K562 (cell line): ENCODE data around the gene SERPINE2. TPM values are rescaled to one million over a fixed set of nuclear protein-coding genes. Genes with fewer than 3 reads are reported as not detected.

Source experiments
- ATAC-seq: fragments of 200-7000 bp; cut with Tn5 transposase; 3 replicates; pipeline ENCODE4 v1.9.1; 2020; ENCODE audit warnings: moderate library complexity
- BruUV-seq: library from RNA; stranded (reverse); fragments of 400-500 nt; replicated peaks from 2 replicates; lab custom pipeline; 2021; lab: Mats Ljungman, UMichigan
- CTCF ChIA-PET: fragments of 300-600 bp; formaldehyde crosslinking; extraction: SDS; loops from one replicate; lab custom pipeline; 2021; ENCODE audit warnings: low intra/inter-chr PET ratio; lab: Yijun Ruan, JAX
- POLR2A ChIA-PET: fragments of 300-600, 350-650 bp; sonication (Branson Sonifier 250); formaldehyde crosslinking; extraction: SDS; loops from one replicate; lab custom pipeline; 2021; ENCODE audit warnings: antibody characterized with exemption, inconsistent platforms; lab: Yijun Ruan, JAX
- DNase-seq, 4 experiments: peaks; one replicate each; pipeline versions ENCODE4 v3.0.0 to v3.0.0-alpha.2; 2011 to 2018; ENCODE audit warnings: low spot score in 3 of 4, mixed read lengths in 3 of 4; ENCODE audit errors: extremely low read depth in 1 of 4
- FAIRE-seq: peaks from 2 replicates; lab custom pipeline; 2011; peaks lifted over from hg19 to GRCh38; lab: Jason Lieb, UNC
- H2AFZ ChIP-seq: 2 replicates; pipeline ENCODE4 v1.6.0; 2011; ENCODE audit warnings: low read depth, low read length, control low read depth, inconsistent platforms
- H3K27ac ChIP-seq: fragments of 200-600 bp; 3 replicates; pipeline ENCODE4 v1.8.0; 2011; ENCODE audit warnings: low read depth, mild to moderate bottlenecking, control low read depth, inconsistent platforms, low read length, moderate library complexity, mixed read lengths; ENCODE audit errors: extremely low read depth
- H3K27me3 ChIP-seq, 2 experiments: fragments of 300-600 bp in 1 of 2; 2 replicates in 1 of 2; 3 replicates in 1 of 2; pipeline versions ENCODE4 v1.6.0 to v1.8.0; 2011; ENCODE audit warnings: inconsistent platforms in 2 of 2, low read length in 2 of 2, mild to moderate bottlenecking in 1 of 2, mixed read lengths in 1 of 2, moderate library complexity in 1 of 2; ENCODE audit not compliant: control insufficient read depth in 2 of 2, insufficient read depth in 2 of 2
- H3K36me3 ChIP-seq: fragments of 300-600 bp; 3 replicates; pipeline ENCODE4 v1.8.0; 2011; ENCODE audit warnings: mild to moderate bottlenecking, low read length, inconsistent platforms; ENCODE audit not compliant: control insufficient read depth, insufficient read depth
- H3K4me1 ChIP-seq, 2 experiments: fragments of 200-600 bp in 1 of 2; replicated peaks in 1 of 2; 2 replicates in 1 of 2; 3 replicates in 1 of 2; pipeline versions ENCODE4 v1.5.1 to v1.8.0; 2011; ENCODE audit warnings: inconsistent platforms in 2 of 2, low read length in 2 of 2, mild to moderate bottlenecking in 1 of 2, mixed read lengths in 1 of 2, moderate library complexity in 1 of 2; ENCODE audit not compliant: control insufficient read depth in 2 of 2, insufficient read depth in 2 of 2
- H3K4me2 ChIP-seq: 2 replicates; pipeline ENCODE4 v1.6.1; 2011; ENCODE audit warnings: low read length, control low read depth, inconsistent platforms, mixed read lengths; ENCODE audit not compliant: insufficient read depth
- H3K4me3 ChIP-seq: fragments of 200-600 bp; sonication (generic), shearing (Covaris generic); 2 replicates; pipeline ENCODE4 v1.5.1; 2016; ENCODE audit warnings: control low read depth, inconsistent platforms
- H3K79me2 ChIP-seq: fragments of 200-600 bp; 3 replicates; pipeline ENCODE4 v1.8.0; 2011; ENCODE audit warnings: low read length, inconsistent platforms; ENCODE audit not compliant: control insufficient read depth, insufficient read depth
- H3K9ac ChIP-seq, 2 experiments: 2 replicates each; pipeline versions ENCODE4 v1.6.0 to v1.6.1; 2011; ENCODE audit warnings: low read depth in 2 of 2, low read length in 2 of 2, control low read depth in 1 of 2, inconsistent platforms in 1 of 2, mild to moderate bottlenecking in 1 of 2, mixed read lengths in 1 of 2; ENCODE audit not compliant: insufficient read depth in 1 of 2
- H3K9me1 ChIP-seq: one replicate; pipeline ENCODE4 v1.6.0; 2011; ENCODE audit warnings: inconsistent platforms, mild to moderate bottlenecking, low read length, moderate library complexity; ENCODE audit not compliant: control insufficient read depth, insufficient read depth
- H3K9me3 ChIP-seq: replicated peaks from 2 replicates; pipeline ENCODE4 v1.5.1; 2011; ENCODE audit warnings: low read depth, low read length, inconsistent platforms; ENCODE audit not compliant: control insufficient read depth, insufficient read depth
- H4K20me1 ChIP-seq: replicated peaks from 2 replicates; pipeline ENCODE4 v1.6.1; 2011; ENCODE audit warnings: low read length, inconsistent platforms, mixed read lengths; ENCODE audit not compliant: control insufficient read depth, insufficient read depth
- BMI1 ChIP-seq: fragments of 150-350 bp; IDR thresholded peaks from 2 replicates; pipeline ENCODE4 v1.6.1; 2014; ENCODE audit warnings: low read length
- CBFA2T3 ChIP-seq: fragments of 450-650 bp; IDR thresholded peaks from 2 replicates; pipeline ENCODE4 v1.6.1; 2017
- GABPA ChIP-seq: fragments of 200-800 bp; sonication (Bioruptor generic); conservative IDR thresholded peaks from 2 replicates; pipeline ENCODE4 v1.6.1; 2016; ENCODE audit warnings: low read depth, missing genetic modification characterization, missing compliant biosample characterization
- HMGXB4 ChIP-seq: sonication (generic); formaldehyde crosslinking; IDR thresholded peaks from 2 replicates; pipeline ENCODE4 v1.8.1; 2023; ENCODE audit warnings: mild to moderate bottlenecking, missing genetic modification reagents
- MXI1 ChIP-seq: IDR thresholded peaks from 2 replicates; pipeline ENCODE4 v1.6.1; 2011; ENCODE audit warnings: low read depth, mild to moderate bottlenecking, improper control_type of control experiment, low read length
- NCOR1 ChIP-seq: fragments of 450-650 bp; IDR thresholded peaks from 2 replicates; pipeline ENCODE4 v1.6.1; 2016; ENCODE audit warnings: mild to moderate bottlenecking, moderate library complexity
- NFYB ChIP-seq: IDR thresholded peaks from 2 replicates; pipeline ENCODE4 v1.6.1; 2011; ENCODE audit warnings: mild to moderate bottlenecking, moderate library complexity; ENCODE audit not compliant: insufficient read length; ENCODE audit errors: extremely low read depth
- PHF20 ChIP-seq: fragments of 450-650 bp; IDR thresholded peaks from 2 replicates; pipeline ENCODE4 v1.6.1; 2018; ENCODE audit not compliant: partially characterized antibody
- RFX5 ChIP-seq: IDR thresholded peaks from 2 replicates; pipeline ENCODE4 v1.6.1; 2011; ENCODE audit warnings: low read depth, mild to moderate bottlenecking, improper control_type of control experiment, low read length
- SRSF1 ChIP-seq: fragments of 200-400 bp; formaldehyde crosslinking; IDR thresholded peaks from 2 replicates; pipeline ENCODE4 v1.6.1; 2017; ENCODE audit warnings: mild to moderate bottlenecking, low read depth, low read length, moderate library complexity
- TEAD4 ChIP-seq, 2 experiments: sonication (generic) in 1 of 2; formaldehyde crosslinking in 1 of 2; IDR thresholded peaks; 2 replicates each; pipeline versions ENCODE4 v1.6.1 to v1.8.0; 2012 to 2022; ENCODE audit warnings: borderline replicate concordance in 1 of 2, inconsistent platforms in 1 of 2, low read length in 1 of 2, mild to moderate bottlenecking in 1 of 2, missing genetic modification reagents in 1 of 2
- ZNF699 ChIP-seq: fragments of 250-450 bp; sonication (Bioruptor Pico); IDR thresholded peaks from 2 replicates; pipeline ENCODE4 v1.8.0; 2021; ENCODE audit warnings: mild to moderate bottlenecking, moderate library complexity; ENCODE audit not compliant: insufficient replicate concordance
- WGBS: fragments of 100-300 bp; shearing (Covaris generic); methylation state at CpG from one replicate; pipeline ENCODE4 v1.1.6; 2016; ENCODE audit warnings: low coverage, mixed read lengths; ENCODE audit not compliant: insufficient coverage; ENCODE audit errors: missing lambda C conversion rate; 5-methylcytosine and 5-hydroxymethylcytosine counted together
- in situ Hi-C: fragments of 300-500 bp; cut with MboI; formaldehyde crosslinking; loops from 4 replicates; pipeline ENCODE4 v1.15.0; 2018; ENCODE audit warnings: inconsistent platforms, mixed read lengths
- intact Hi-C: fragments of 100-400 bp; cut with micrococcal nuclease; formaldehyde crosslinking; loops from 2 replicates; pipeline ENCODE4 v1.14.2; 2022
- polyA plus RNA-seq, 8 experiments: library from polyadenylated mRNA; depleted of rRNA in 4 of 8; stranded (reverse) in 5 of 8; unstranded in 3 of 8; fragments of >200 nt; fragmentation: Nextera tagmentation in 2 of 8; fragmentation: Illumina TruSeq in 1 of 8; extraction: Ambion mirVana in 2 of 8; extraction: Trizol in 1 of 8; gene quantifications; 2 replicates each; pipeline versions ENCODE4 v1.2.1 to v1.2.3, GENCODE V29; 2011 to 2014; ENCODE audit warnings: inconsistent platforms in 1 of 8, missing spikeins in 1 of 8
- total RNA-seq, 7 experiments: library from RNA; depleted of rRNA in 6 of 7; stranded (reverse); fragments of >200 nt in 6 of 7; fragmentation: Illumina TruSeq in 2 of 7; extraction: Trizol in 2 of 7; gene quantifications; 2 replicates each; pipeline versions ENCODE4 v1.2.1 to v1.2.3, GENCODE V29; 2011 to 2021; ENCODE audit warnings: low replicate concordance in 1 of 7

SERPINE2 gene
- total and polyA plus RNA-seq, 9 of the 15 experiments (the other 6 are each of a cell fraction or from before 2014, with no cell fraction given) = 0.03 to 0.16 (median 0.13) TPM; not detected in 6

- TF ChIP-seq CBFA2T3 (no peak), SRSF1 (no peak), RFX5 (no peak), GABPA (tag) (no peak), NCOR1 (no peak), MXI1 (no peak), BMI1 (no peak), ZNF699 (CRISPR knock-in tag) (no peak), HMGXB4 (CRISPR knock-in tag) (no peak), NFYB (no peak), TEAD4 (IDR thresholded peaks at IDR 0.05; ENCODE audit: low read length) (no peak), TEAD4 (CRISPR knock-in tag; IDR thresholded peaks at IDR 0.05; ENCODE audit: borderline replicate concordance) (no peak), PHF20 (no peak)
- ChIA-PET POLR2A (no interaction called here), CTCF (interaction anchor here (2.0 kb wide), 1 partner anchor 290 kb away, joined by 20 read pairs; no protein-coding TSS in a partner anchor)
- Histone ChIP-seq H3K9ac (no peak overlapping the region), H3K27me3 (peaks cover 5 to 18% of the 10 kb centered on the region in 2 experiments; a peak in 3 of 5 replicates), H4K20me1 (no peaks in the 10 kb centered on the region), H3K9me3 (no peaks in the 10 kb centered on the region), H3K4me3 (no peak overlapping the region), H3K9me1 (no peaks in the 10 kb centered on the region), H3K79me2 (no peaks in the 10 kb centered on the region), H3K27ac (no peak overlapping the region; the same call in 2 of the 3 replicates), H2AFZ (peak overlapping the region; percentile 49; the same call in 1 of the 2 replicates), H3K36me3 (no peaks in the 10 kb centered on the region), H3K4me1 (peaks cover 0 to 12% of the 10 kb centered on the region in 2 experiments; a peak in 2 of 5 replicates), H3K4me2 (no peak overlapping the region)
- 16% methylated on average over 3 of the region's 4 CpGs for WGBS
- no TSS peak for BruUV-seq
- in situ Hi-C loops = loop anchor here (10.0 kb wide), 1 partner anchor 290 kb away; no protein-coding TSS in a partner anchor
- intact Hi-C loops = loop anchor here (5.0 to 10.0 kb wide), 3 partner anchors 68 to 658 kb away; no protein-coding TSS in a partner anchor
- no peak for ATAC-seq
- no peak for DNase-seq
- no peak for FAIRE-seq
These were observed 44.4 kb downstream of the SERPINE2 start for GRCh38 chr2:223994562-223995162.
